ENCODE results near the gene PACRG. TPM values are rescaled to one million over a fixed set of nuclear protein-coding genes. Genes with fewer than 3 reads are reported as not detected.

PACRG gene
- total RNA-seq, 3 donors from 2014 or later, result 0.64 to 6.4 (median 4.6) TPM

GRCh38 chr6:162700966-162701365 lies 26.8 kb upstream of the PACRG start:
- TF ChIP-seq POLR2AphosphoS5 (IDR thresholded peaks at IDR 0.05) (no peak), POLR2A (IDR thresholded peaks at IDR 0.05) (no peak), CTCF (IDR thresholded peaks at IDR 0.05) (no peak)
- Histone ChIP-seq H3K4me3 (no peak overlapping the region), H3K9me3 (no peaks in the 10 kb centered on the region), H3K4me1 (no peaks in the 10 kb centered on the region), H3K36me3 (no peaks in the 10 kb centered on the region), H3K27me3 (no peaks in the 10 kb centered on the region), H3K27ac (no peak overlapping the region)
- no peak for DNase-seq (ENCODE audit: low spot score in 2 of 2)
- intact Hi-C loops (cut with DNase I; ENCODE audit: low total_unique reads), result no loop called here

- Histone ChIP-seq H3K27me3 (no peaks in the 10 kb centered on the region), H3K4me1 (no peaks in the 10 kb centered on the region), H3K36me3 (no peaks in the 10 kb centered on the region), H3K27ac (no peak overlapping the region), H3K4me3 (no peak overlapping the region), H3K9me3 (no peaks in the 10 kb centered on the region)
- DNase-seq (ENCODE audit: low spot score in 2 of 2), result no peak
- TF ChIP-seq POLR2A (IDR thresholded peaks at IDR 0.05) (no peak), POLR2AphosphoS5 (IDR thresholded peaks at IDR 0.05) (no peak), CTCF (IDR thresholded peaks at IDR 0.05) (no peak)
- intact Hi-C loops (cut with DNase I; ENCODE audit: low total_unique reads), result no loop called here
Observed at GRCh38 chr6:162701551-162701950, 26.2 kb upstream of the PACRG start.

GRCh38 chr6:162702446-162702845 lies 25.3 kb upstream of the PACRG start:
- H3K36me3 ChIP-seq, result no peaks in the 10 kb centered on the region
- DNase-seq (ENCODE audit: low spot score in 2 of 2), result no peak
- H3K4me3 ChIP-seq, result no peak overlapping the region
- no peaks in the 10 kb centered on the region for H3K27me3 ChIP-seq
- H3K27ac ChIP-seq, result no peak overlapping the region
- no peaks in the 10 kb centered on the region for H3K9me3 ChIP-seq
- TF ChIP-seq POLR2AphosphoS5 (IDR thresholded peaks at IDR 0.05) (no peak), POLR2A (IDR thresholded peaks at IDR 0.05) (no peak), CTCF (IDR thresholded peaks at IDR 0.05) (no peak)
- no peaks in the 10 kb centered on the region for H3K4me1 ChIP-seq
- intact Hi-C loops (cut with DNase I; ENCODE audit: low total_unique reads), result no loop called here

- TF ChIP-seq POLR2AphosphoS5 (IDR thresholded peaks at IDR 0.05), result no peak
- TF ChIP-seq CTCF (IDR thresholded peaks at IDR 0.05), result no peak
- TF ChIP-seq POLR2A (IDR thresholded peaks at IDR 0.05), result no peak
- Histone ChIP-seq H3K9me3 (no peaks in the 10 kb centered on the region), H3K36me3 (no peaks in the 10 kb centered on the region), H3K4me1 (no peaks in the 10 kb centered on the region), H3K4me3 (no peak overlapping the region), H3K27ac (no peak overlapping the region), H3K27me3 (no peaks in the 10 kb centered on the region)
- no peak for DNase-seq (ENCODE audit: low spot score in 2 of 2)
- intact Hi-C loops (cut with DNase I; ENCODE audit: low total_unique reads), result no loop called here
Observed at GRCh38 chr6:162704001-162704400, 23.8 kb upstream of the PACRG start.

- no peak for DNase-seq (ENCODE audit: low spot score in 2 of 2)
- no peak overlapping the region for H3K27ac ChIP-seq
- H3K9me3 ChIP-seq, result no peaks in the 10 kb centered on the region
- intact Hi-C loops (cut with DNase I; ENCODE audit: low total_unique reads), result no loop called here
- TF ChIP-seq POLR2A (IDR thresholded peaks at IDR 0.05) (no peak), CTCF (IDR thresholded peaks at IDR 0.05) (no peak), POLR2AphosphoS5 (IDR thresholded peaks at IDR 0.05) (no peak)
- H3K4me3 ChIP-seq, result no peak overlapping the region
- no peaks in the 10 kb centered on the region for H3K4me1 ChIP-seq
- no peaks in the 10 kb centered on the region for H3K36me3 ChIP-seq
- no peaks in the 10 kb centered on the region for H3K27me3 ChIP-seq
Observed at GRCh38 chr6:162705736-162706135, 22.0 kb upstream of the PACRG start.
